ENCODE results near the gene PLD5. TPM values are rescaled to one million over a fixed set of nuclear protein-coding genes. Genes with fewer than 3 reads are reported as not detected.
"Not testable (repeated sequence)": the region's sequence is repeated elsewhere in the genome, so short reads cannot be mapped to it uniquely, and the experiment has no call there.

Gene PLD5
- total and polyA plus RNA-seq, 9 donors = 0.35 to 6.2 (median 1.1) TPM

DNA sequence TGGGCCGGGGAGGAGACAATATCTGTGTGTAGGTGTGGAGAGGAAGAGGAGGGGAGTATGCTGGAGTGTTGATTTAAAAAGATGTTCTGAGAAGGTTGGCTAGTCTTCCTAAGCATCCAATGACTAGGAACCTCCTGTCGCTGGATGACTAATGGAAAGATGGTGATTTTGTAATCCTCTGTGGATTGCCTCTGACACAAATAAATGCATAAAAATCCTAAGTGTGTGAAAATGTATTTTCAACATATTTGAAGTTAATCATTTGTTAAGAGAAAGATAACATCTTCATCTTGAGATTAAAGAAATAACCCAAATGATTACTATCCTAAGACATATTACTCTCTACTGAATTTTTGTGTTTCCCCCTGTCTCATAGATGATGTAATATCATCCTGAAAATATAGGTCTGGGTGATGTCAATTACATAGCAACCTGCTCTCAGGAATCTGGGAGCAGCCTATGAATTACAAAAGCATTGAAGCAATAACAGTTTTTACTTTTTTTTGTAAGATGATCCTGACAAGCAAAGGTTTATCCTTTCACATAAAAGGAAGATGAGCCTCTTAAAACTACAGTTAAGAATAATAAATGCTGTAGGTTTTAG, 305.1 kb downstream of the PLD5 start:
- Histone ChIP-seq H3K4me3 (no peak overlapping the region), H3K4me1 (ENCODE audit: insufficient read depth) (no peaks in the 10 kb centered on the region), H3K36me3 (no peaks in the 10 kb centered on the region), H3K9me3 (no peaks in the 10 kb centered on the region), H3K27me3 (no peaks in the 10 kb centered on the region), H3K27ac (no peak overlapping the region)
- TF ChIP-seq CTCF (IDR thresholded peaks at IDR 0.05) (no peak), EP300 (IDR thresholded peaks at IDR 0.05) (no peak)
- no peak for DNase-seq
- WGBS, 3 donors = 92 to 95% (median 93%) methylated on average over 2 of the region's 2 CpGs
- intact Hi-C loops (cut with DNase I) = no loop called here

GRCh38 chr1:242216368-242216767, 308.1 kb downstream of the PLD5 start:
- no peak overlapping the region for H3K27ac ChIP-seq
- no peak overlapping the region for H3K4me3 ChIP-seq
- TF ChIP-seq CTCF (IDR thresholded peaks at IDR 0.05) = no peak
- TF ChIP-seq EP300 (IDR thresholded peaks at IDR 0.05) = no peak
- TF ChIP-seq POLR2A (IDR thresholded peaks at IDR 0.05) = no peak
- H3K9me3 ChIP-seq = no peaks in the 10 kb centered on the region
- no peaks in the 10 kb centered on the region for H3K36me3 ChIP-seq
- WGBS, 3 donors = 46 to 91% (median 65%) methylated on average over 4 of the region's 4 CpGs
- H3K4me1 ChIP-seq (ENCODE audit: insufficient read depth) = no peaks in the 10 kb centered on the region
- no peaks in the 10 kb centered on the region for H3K27me3 ChIP-seq
- intact Hi-C loops (cut with DNase I) = no loop called here
- DNase-seq = no peak

- intact Hi-C loops (cut with DNase I); H3K4me3 ChIP-seq; DNase-seq; H3K4me1 ChIP-seq (ENCODE audit: insufficient read depth); H3K27me3 ChIP-seq; H3K9me3 ChIP-seq; H3K27ac ChIP-seq; H3K36me3 ChIP-seq: not testable (repeated sequence)
- whole genome bisulfite sequencing, 3 donors = 63 to 78% (median 64%) methylated on average over 3 of the region's 3 CpGs
Observed at GRCh38 chr1:242214455-242214854, 310.0 kb downstream of the PLD5 start.

DNA sequence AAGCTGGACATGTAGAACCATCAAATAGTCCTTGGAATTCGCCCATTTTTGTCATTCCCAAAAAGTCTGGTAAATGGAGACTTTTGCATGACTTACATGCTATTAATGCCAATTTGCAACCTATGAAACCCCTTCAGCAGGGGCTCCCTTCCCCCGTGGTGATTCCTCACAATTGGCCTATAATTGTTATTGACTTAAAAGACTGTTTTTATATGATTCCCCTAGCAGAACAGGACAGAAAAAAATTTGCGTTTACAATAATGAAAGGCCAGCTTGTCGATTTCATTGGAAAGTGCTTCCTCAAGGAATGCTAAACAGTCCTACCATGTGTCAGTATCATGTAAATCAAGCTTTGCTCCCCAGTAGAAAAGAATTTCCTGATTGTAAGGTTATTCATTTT, 311.5 kb downstream of the PLD5 start:
- H3K27me3 ChIP-seq; H3K36me3 ChIP-seq; intact Hi-C loops (cut with DNase I); DNase-seq; H3K9me3 ChIP-seq; H3K4me1 ChIP-seq (ENCODE audit: insufficient read depth); H3K4me3 ChIP-seq; H3K27ac ChIP-seq: not testable (repeated sequence)
- 58 to 61% (median 59%) methylated on average over 4 of the region's 4 CpGs for WGBS, 3 donors

- intact Hi-C loops (cut with DNase I) = no loop called here
- 78 to 87% (median 82%) methylated on average over 12 of the region's 12 CpGs for WGBS, 3 donors
Observed at GRCh38 chr1:242212401-242212800, 312.1 kb downstream of the PLD5 start.

More at GRCh38 chr1:242212401-242212800, 312.1 kb downstream of the PLD5 start:
- H3K27ac ChIP-seq = no peak overlapping the region
- no peak for TF ChIP-seq CTCF (IDR thresholded peaks at IDR 0.05)
- TF ChIP-seq EP300 (IDR thresholded peaks at IDR 0.05) = no peak
- TF ChIP-seq POLR2A (IDR thresholded peaks at IDR 0.05) = no peak
- H3K36me3 ChIP-seq = no peaks in the 10 kb centered on the region
- H3K27me3 ChIP-seq = no peaks in the 10 kb centered on the region
- DNase-seq = no peak
- no peaks in the 10 kb centered on the region for H3K9me3 ChIP-seq
- H3K4me1 ChIP-seq (ENCODE audit: insufficient read depth) = no peaks in the 10 kb centered on the region
- no peak overlapping the region for H3K4me3 ChIP-seq

Data from ovary (tissue), 9 donors.